HG02970 (cell line): ENCODE measurements around the gene CAMK4.
"Not testable (repeated sequence)": the region's sequence is repeated elsewhere in the genome, so short reads cannot be mapped to it uniquely, and the experiment has no call there.

Source experiments
- ATAC-seq: cut with Tn5 transposase; IDR thresholded peaks from one replicate; pipeline ENCODE4 v1.9.1; 2021; ENCODE audit warnings: mild to moderate bottlenecking, moderate library complexity, moderate number of reproducible peaks; ENCODE audit not compliant: unreplicated experiment, low FRiP score

The CAMK4 gene

DNA sequence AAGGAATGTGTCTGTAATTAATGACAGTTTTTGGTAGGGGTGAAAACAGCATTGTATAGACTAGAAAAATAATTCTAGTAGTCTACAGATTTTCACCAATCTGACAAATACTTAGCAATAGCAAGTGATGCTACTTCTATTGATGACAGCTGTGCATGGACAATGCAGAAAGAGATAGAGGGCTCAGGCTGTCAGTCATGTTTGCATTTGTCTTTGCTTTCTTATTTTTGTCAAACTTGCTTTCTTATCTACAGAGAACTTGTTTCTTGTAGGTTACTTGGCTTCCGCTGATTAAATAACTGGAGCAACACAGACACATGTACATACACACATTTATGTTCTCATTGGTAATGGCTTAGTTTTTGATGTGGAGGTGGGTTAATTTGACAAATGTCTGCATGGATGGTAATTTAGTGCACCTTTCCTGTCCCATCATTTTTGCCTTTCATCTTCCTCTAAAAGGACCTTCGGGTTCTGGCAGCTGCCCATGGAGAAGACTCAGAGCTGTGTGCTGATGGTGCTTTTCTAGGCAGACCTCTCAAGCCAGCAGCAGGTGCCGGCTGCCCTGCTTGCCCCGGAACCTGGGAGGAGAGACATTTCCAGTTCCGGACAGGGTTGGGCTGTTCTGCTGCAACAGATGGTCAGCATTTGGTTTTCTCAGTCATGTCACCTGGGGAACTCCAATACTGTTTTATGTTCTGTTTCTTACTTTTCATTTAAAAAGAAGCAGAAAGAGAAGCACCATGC lies 28.8 kb downstream of the CAMK4 start:
- ATAC-seq = peak; percentile 52

DNA sequence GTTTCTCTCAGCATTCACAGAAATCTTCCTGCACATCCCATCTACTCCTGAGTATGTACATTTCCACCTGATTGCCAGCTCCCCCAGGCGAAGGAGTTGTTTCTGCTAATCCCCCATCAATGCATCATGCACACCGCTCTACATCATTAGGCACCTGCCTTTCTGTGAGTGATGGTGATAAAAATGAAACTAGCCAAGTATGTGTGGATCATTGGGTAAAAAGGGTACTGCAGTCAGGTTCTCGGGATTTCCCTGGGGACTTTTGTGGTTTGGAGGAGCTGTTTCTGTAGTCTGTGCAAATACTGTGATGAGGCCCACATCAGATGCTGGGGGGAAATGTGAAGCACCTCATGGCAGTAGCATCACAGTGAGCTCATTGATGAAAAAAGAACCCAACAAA lies 30.4 kb downstream of the CAMK4 start:
- peak; percentile 88 for ATAC-seq

- ATAC-seq = peak; percentile 5
These were observed 31.0 kb downstream of the CAMK4 start for GRCh38 chr5:111255169-111255568.

DNA sequence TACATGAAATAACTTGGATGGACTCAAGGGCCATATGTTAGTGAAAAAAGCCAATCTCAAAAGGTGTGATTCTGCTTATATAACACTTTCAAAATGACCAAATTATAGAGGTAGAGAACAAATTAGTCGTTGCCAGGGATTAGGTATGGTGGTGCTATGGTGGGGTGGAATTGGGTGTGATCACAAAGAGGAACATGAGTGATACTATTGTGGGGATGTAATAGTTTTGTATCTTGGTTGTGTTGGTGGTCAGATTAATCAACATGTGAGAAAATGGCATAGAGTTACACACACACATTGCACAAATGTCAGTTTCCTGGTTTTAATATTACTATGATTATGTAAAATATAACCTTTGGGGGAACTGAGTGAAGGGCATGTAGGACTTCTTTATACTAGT lies 31.9 kb downstream of the CAMK4 start:
- ATAC-seq = no peak

- ATAC-seq = not testable (repeated sequence)
These were observed 33.4 kb downstream of the CAMK4 start for GRCh38 chr5:111257610-111258009.

DNA sequence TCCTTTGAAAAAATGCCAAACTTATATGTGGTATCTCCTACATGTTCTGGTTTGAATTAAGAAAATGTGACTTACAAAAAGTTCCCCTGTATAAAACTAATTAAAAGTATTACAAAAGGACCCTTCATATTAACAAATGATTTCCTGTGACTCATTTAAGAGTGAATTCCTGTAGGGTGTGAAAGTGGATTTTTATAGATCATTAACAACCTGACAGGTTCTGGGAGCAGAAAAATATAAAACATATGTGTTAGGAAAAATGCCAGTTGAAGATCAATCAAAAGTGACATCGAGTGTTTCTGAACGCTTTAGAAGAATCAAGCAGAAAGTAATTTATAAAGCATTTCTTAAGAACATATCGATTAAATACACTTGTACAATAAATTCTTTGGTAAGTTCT lies 35.5 kb downstream of the CAMK4 start:
- ATAC-seq = no peak

DNA sequence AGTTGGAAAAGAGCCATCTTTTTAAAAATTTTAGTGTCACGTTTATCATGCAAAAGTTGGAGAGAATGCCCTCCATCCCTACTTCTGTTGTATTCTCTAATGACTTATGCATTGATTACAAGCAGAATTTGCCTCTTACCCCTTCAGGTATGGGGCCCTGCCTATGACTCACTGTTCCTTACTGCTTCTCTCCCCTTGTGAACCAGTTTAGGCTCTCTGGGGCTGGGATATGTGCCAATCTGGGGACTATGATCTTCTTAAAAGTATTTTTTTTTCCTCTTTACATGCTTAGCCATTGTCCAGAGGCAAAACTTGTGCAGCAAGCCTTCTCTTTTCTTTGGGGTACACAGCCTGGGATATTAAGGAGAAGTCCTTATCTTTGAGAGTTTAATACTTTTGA lies 37.4 kb downstream of the CAMK4 start:
- ATAC-seq = no peak

DNA sequence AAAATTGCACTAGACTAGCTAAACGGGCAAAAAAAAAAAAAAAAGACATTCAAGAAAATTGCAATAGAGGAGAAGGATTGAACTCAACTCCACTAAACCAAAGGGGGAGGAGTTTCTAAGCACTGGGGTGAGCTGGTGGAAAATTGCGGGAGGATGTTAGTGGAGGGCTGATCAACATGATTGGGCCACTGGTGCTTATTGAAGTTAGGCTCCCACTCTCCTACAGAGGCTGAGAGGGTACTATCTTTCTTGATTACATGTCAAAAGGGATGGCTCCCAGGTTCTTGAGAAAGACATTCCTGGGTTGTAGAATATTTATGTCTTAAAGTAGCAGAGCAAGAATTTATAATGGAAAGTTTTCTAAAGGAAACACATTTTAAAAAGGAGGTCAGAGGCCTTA lies 38.0 kb downstream of the CAMK4 start:
- ATAC-seq = no peak

- ATAC-seq = no peak
These were observed 38.6 kb downstream of the CAMK4 start for GRCh38 chr5:111262815-111263214.

DNA sequence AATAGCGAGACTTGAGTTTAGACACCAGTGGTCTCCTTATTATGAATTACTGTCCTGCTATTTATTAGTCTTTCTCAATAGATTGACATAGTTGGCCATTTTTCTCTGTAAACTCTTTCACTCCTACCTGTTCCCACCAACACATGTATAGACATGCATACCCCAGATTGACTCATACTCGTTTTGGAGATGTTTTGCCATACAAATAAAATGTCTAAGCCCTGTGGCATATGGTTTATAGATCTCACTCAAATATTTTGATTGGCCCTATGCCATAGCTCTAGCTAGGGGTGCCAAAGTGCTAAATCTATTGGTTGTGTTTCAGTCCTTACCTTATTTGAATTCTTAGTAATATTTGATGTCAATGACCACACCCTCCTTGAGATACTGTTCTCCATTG lies 42.3 kb downstream of the CAMK4 start:
- ATAC-seq = no peak

DNA sequence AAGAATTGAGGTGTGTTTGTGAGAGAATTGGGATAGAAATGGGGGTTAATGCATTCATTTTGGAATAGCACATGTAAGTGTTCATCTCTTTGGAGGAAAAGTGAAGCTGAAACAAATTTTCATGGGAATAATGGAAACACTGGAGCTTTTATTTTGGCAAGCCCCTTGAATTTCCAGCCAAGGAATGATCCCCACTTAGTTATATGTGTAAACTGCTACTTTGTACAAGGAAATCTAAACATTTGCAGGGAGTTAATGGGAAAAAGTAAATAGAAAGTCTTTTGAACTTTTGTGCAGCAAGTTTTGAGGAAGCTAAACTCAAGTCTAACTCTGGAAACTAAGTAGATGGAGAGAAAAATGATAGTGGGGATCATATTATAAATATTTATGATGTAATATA lies 44.1 kb downstream of the CAMK4 start:
- ATAC-seq = no peak

DNA sequence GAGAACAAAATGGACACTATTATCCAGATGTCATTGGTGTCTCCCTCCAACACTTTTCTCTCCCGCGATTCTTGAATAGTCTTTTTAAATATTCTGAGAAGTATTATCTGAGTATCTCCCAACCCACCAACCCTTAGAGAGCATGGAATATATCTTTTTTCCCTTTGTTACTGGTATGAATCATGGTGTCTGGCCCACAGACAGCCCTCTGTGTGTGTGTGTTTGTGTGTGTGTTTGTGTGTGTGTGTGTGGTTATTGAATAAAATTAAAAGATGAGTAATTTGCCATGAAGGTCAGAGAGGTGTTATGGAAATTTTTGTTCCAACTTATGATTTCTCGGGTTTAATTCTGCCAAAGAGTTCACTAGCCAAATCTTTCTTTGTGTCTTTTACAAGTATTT lies 47.7 kb downstream of the CAMK4 start:
- ATAC-seq = no peak

- no peak for ATAC-seq
These were observed 52.9 kb downstream of the CAMK4 start for GRCh38 chr5:111277061-111277460.

DNA sequence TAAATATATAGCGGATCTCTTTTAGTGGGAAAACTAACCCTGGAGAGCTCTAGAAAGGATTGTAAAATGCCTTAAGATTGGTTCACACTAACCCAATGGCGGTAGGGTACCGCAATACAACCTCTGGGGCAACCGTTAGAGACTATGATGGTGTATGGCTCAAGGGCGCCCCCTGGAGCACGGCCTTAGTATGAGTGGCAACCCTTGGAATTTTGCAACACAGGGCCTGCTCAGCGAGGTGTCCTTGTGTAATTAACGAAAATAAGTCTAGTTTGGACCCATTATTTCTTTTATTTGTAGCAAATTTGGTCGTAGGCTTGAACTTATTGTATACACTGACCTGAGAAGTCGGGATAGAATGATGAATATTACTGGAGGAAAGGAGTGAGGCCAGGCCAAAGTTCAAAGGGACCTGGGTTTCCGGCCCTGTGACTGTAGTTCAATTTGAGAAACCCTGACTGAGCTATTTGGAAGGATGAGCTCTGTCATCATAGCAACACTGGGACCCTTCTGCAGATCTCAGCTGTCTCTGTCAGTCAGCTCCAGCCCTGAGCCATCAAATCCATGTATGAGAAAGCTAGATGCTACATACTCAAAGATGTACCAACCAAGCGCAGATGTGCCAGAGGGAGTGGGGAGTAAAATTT lies 54.8 kb downstream of the CAMK4 start:
- ATAC-seq = peak; percentile 79

DNA sequence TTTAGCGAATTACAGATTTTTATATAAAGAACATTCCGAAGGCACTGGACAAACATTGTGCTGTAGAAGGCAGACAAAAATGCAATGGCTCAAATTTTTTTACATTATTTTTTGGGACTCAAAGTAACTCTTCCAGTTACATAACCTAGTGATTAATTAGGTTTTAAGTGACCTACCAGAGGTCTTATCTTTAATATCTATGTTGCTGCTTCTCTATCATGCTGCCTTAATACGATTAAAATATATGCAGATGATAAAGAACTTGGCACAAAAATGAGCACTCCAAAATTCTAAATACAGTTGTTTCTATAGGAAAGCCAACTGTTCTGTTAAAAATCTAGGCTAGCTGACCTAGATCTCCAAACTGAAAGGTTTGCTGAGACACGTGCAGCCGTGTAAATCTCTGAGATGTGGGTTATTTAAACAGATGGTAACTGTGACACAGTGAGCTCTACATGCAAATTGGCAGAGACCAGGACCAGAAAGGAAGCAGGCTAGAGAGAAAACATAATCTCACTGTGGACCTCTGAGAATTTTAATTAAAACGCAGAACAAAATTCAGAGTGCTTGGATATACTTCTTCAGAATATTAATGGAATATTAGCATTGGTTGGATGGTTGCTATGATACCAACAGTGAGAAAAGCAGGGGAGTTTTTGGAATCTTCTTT lies 56.2 kb downstream of the CAMK4 start:
- no peak for ATAC-seq

DNA sequence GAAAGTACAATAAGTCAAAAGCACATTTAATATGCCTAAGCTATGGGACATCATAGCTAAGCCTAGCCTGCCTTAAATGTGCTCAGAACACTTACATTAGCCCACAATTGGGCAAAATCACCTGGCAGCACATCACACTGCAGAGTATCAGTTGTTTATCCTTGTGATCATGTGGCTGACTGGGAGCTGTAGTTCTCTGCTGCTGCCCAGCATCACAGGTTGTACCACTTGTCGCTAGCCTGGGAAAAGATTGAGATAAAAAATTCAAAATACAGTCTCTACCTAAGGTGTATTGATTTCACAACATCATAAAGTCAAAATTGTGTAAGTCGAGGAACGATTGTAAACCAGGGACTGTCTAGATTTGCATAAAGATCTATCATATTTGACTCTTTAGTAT lies 58.6 kb downstream of the CAMK4 start:
- ATAC-seq = no peak

DNA sequence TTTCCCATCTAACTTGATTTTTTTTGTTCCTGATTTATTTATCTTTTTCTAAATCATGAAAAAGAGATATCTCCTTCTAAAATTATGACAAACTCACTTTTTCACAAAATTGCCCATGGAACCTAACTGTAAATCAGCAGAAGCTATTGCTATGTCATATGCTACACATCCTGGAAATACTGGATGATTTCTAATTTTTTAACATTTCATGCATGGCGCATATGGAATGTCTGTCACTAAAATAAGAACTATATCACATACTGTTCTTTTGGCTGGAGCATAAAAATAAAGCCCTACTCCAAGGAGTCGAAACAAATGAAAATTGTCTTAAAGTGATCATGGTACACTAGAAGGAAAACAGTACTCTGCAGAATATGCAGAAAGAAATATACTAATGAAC lies 60.6 kb downstream of the CAMK4 start:
- no peak for ATAC-seq

DNA sequence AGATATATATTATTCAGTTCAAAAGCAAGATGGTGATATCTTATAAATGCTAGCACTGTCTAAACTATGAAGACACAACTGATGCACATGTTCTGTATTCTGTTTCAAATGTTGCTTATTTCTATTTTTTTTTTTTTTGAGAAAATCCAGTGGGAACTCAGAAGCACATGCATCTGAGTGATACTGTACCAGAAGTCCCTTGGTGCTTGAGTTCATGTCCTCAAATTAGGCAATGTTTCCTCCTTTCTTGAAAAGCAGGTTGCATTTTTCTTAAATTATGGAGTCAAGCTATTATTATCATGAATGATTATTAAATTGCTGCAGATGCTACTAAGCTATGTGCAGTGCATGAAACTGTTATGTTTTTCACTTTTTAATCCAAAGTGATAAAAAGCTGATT lies 70.4 kb downstream of the CAMK4 start:
- no peak for ATAC-seq

- ATAC-seq = no peak
These were observed 71.5 kb downstream of the CAMK4 start for GRCh38 chr5:111295649-111296048.

DNA sequence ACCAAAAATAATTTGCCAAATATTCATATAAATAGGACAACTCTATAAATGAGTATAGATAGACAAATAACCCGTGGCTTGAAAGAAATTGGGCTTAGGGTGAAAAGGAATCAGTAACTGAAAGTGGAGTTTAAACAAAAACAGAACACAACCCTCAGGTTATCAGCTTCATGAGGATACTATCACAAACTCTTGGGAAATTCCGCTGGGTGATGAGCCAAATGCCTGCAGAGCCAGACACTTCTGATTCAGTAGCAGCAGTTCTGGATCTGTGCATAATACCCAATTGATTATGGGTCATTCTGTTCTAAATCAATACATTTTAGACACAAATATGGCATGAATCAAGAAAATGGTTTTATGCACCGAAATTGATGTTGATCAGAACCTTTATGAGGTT lies 72.4 kb downstream of the CAMK4 start:
- ATAC-seq = no peak

- ATAC-seq = no peak
These were observed 74.9 kb downstream of the CAMK4 start for GRCh38 chr5:111299067-111299481.
